NCI-H748 (cell line): ENCODE results near the gene TTC1.
"Not testable (repeated sequence)": the region's sequence is repeated elsewhere in the genome, so short reads cannot be mapped to it uniquely, and the experiment has no call there.

ENCODE experiments used
- DNase-seq: peaks from one replicate; lab custom pipeline; 2025; ENCODE audit not compliant: unreplicated experiment; lab: John Stamatoyannopoulos, UW

The TTC1 gene

DNA sequence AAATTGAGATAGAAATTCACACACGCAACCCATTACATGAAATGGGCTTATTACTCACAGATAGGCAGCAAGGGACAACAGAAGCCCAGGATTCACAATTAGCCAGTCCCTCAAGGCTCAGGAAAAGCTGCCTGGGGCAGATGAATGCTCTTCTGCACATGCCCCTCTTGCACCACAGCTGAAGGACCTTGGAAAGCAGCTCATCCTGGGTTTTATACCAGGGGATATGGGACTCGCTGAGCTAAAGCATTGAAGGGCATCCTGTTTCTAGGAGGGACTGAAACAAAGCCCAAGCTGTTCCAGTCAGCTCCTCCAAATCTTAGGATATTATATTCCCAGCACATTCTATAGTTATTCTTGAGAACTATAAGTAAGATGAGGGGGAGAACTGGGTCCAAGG lies 15.7 kb upstream of the TTC1 start:
- DNase-seq: no peak

DNA sequence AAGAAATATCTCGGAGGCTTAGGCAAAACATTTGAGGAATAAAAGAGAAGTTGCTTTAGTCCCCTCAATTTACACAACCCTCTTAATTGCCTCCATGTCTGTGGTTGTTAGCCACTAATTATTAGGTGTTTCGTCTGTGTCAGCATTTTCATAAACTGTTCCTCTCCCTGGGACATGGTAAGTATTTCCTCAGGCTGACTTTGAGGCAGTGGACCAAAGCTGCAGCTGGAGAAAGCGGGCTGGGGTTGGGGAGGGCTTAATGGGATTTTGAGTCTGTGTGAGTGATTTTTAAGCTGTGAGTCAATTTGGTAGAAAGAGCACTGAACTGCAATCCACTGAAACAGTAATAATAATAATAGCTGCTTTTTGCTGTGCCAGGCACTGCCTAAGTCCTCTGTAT lies 13.0 kb upstream of the TTC1 start:
- no peak for DNase-seq

DNA sequence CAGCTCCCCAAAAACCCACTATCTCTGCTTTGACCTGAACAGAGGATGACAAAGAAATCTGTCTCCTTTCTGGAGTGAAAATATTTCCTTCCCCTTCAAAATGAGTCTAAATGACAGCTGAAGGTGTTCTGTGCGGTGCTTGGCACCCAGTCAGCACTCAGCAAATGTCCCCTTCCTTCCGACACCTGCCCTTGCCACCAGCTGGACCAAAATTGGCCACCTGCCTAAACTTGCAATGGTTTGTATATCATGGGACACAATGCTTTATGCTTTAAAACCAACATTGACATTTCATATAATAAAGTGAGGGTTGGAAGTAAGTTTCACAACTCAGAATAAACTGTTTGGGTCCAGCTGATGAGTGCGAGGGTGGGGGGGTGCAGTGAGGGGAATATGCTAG lies 7.5 kb upstream of the TTC1 start:
- peak; percentile 36 for DNase-seq

DNA sequence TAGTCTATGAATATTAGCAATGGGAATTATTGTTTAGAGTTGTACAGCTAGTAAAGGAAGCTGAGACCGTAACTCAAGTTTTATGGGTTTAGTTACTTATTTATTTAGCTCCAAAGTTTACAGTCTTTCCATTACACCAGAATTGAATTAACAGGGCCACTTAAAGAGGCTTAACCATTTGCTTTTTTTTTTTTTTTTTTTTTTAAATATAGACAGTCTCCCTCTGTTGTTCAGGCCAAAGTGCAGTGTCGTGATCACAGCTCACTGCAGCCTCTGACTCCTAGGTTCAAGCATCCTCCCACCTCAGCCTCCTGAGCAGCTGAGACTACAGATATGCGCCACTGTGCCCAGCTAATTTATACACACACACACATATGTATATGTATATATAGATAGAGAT lies 1.4 kb upstream of the TTC1 start:
- no peak for DNase-seq

DNA sequence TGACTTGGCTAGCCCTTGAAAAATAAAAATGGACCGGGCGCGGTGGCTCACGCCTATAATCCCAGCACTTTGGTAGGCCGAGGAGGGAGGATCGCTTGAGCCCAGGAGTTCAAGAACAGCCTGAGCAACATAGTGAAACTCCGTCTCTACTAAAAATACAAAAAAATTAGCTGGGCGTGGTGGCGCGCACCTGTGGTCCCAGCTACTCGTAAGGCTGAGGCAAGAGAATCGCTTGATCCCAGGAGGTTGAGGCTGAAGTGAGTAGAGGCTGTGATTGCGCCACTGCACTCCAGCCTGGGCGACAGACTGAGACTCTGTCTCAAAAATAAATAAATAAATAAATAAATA lies 436 bp upstream of the TTC1 start:
- not testable (repeated sequence) for DNase-seq

DNA sequence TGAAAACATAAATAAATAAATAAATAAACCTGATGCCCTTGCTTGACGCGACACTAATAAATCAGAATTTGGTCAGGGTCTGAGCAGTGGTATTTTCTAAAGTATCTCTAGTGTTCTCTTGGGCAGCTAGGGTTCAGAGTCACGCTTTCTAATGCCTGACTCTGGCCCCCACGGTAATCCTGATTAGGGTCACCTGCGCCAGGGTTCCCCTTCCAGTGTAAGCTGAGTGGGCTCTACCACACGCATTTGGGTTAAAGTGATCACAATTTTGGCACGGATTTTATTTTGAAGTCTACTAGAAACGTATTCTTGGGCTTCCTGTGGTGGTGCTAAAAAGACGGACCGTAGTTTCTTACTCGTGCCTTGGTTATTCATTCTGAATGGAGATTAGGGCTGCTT lies 651 bp downstream of the TTC1 start:
- DNase-seq: peak; percentile 24

DNA sequence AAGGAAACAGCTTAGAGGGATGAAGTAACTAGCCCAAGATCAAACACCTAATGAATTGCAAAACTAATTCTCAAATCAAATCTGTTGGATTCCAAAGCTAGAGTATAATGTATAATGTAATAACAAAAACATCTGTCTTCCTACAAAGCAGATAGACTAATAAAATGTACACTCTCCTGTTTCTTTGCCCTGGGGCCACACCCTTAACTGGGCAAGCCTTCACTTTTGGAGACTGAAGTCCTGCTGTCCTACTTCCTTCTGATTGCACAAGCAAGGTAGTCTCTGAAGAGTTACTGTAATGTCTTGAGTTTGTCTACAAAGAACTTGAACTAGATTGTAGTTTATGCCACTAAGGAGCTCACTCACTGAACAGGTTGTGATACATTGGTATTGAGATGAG lies 2.5 kb downstream of the TTC1 start:
- DNase-seq: no peak

DNA sequence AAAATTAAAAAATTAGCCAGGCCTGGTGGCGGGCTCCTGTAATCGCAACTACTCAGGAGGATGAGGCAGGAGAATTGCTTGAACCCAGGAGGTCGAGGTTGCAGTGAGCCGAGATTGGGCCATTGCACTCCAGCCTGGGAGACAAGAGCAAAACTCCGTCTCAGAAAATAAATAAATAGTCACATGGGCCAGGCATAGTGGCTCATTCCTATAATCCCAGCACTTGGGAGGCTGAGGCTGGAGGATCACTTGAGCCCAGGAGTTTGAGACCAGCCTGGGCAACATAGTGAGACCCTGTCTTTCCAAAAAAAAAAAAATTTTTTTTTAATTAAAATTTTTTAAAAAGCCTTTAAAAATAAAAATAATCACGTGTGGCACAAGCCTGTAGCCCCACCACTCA lies 5.3 kb downstream of the TTC1 start:
- DNase-seq: not testable (repeated sequence)

DNA sequence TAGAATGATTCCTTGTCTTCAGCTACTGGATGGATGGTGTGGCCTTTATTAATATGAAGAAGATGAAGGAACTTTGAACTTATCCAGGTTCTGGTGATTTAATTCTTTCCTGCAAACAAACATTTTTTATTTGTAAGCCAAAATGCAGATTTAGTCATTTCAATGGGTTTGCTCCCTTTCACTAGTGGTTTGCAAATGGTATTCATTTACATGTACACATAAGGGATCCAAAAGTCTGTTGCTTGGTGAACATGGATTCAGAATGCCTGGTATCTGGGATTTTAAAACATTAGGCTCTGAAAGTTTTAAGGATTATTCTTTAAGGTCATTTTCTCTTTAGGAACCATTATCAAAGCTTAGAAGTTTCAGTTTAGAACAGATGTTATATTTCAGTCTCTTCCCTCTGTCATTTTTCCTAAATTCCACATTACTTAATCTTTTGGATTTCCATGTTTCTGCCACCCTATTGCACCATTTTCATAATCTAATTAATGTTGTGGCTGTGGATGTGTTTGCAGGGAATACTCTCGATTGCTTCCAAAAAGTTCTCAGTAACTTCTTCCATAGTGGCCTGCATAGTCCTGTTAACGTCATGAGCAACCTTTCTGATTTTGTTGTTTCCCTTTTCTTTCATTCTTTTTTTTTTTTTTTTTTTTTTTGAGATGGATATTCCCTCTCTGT lies 10.1 kb downstream of the TTC1 start:
- DNase-seq: no peak

DNA sequence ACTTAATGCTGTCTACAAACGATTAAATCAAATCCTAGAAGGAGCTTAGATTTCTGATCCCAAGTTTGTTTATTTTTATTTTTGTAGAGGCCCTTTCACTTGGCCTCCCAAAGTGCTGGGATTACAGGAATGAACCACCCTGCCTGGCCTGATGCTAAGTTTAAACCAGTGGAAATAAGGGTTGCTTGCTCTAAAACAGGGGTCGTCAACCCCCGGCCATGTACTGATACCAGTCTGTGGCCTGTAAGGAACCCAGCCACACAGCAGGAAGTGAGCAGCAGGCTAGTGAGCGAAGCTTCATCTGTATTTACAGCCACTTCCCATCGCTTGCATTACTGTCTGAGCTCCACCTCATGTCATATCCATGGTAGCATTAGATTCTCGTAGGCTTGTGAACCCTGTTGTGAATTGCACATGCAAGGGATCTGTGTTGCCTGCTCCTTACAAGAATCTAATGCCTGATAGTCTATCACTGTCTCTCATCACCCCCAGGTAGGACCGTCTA lies 11.4 kb downstream of the TTC1 start:
- DNase-seq: no peak

DNA sequence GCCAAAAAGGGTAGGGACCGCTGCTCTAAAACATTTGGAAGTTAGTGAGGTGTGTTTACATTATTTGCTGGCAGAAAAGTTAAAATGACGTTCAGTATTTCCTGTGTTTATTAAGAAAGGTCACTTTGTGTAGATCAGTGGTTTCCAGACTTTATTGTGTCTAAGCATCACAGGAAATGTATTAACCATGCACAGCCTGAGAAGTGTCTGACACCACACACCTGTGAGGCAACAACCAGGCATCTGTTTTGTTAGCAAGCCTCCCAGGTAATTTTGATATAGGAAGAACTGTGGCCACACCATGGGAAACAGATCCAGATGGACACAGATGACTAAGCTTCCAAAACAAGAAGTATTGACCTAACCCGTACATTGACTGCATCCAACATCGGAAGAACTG lies 12.0 kb downstream of the TTC1 start:
- no peak for DNase-seq

DNA sequence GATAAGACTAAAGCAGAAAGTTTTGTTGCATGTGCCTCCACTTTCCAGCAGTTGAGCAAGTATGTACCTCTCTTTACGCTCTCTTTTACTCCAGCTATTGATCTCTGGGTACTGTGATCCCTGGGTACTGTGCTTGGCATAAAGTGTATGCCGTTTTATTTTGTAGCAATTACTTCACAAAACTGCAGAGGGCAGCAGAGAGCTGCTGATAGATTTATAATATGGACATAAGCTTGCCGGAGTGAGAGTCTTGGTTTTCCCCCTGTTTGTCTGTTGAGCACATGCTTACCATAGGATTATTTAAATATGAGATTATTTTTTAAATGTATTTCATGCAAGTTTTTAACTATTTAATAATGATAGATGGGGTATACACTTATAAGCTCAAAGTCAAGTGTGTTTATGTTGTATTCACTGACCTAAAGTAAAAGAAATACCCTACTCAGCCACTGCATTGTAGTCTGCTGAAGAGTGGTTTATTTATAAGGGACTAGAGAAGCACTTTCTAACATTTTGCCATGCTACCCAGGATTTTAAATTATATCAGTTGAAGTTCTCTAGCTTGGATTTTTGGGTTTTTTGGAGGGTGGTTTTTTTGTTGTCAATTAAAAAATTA lies 13.0 kb downstream of the TTC1 start:
- DNase-seq: peak; percentile 60

DNA sequence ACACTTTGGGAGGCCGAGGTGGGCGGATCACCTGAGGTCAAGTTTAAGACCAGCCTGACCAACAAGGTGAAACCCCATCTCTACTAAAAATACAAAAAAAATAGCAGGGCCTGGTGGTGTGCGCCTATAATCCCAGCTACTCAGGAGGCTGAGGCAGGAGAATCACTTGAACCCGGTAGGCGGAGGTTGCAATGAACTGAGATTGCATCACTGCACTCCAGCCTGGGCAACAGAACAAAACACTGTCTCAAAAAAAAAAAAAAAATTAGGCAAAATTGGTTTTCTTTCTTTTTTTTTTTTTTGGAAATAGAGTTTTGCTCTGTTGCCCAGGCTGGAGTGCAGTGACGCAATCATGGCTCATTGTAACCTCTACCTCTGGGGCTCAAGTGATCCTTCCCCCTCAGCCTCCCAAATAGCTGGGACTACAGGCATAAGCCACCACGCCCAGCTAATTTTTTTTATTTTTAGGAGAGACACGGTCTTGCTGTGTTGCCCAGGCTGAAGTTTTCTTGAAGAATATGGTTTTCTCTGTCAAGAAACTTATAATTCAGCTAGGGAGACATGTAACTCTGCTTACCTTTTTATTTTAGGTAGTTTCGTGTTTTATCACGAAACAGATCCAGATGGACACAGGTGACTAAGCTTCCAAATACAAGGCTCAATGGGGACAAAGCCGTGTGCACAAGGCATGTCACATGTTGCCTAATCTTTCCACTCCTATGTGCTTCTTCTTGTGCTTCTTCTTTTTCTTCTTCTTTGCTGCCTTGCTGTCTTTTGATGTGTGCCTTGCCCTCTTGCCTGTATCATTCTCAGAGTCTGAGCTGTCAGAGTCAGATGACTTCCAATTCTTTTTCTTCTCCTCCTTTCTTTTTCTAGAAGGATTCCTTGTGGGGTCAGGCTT lies 14.3 kb downstream of the TTC1 start:
- DNase-seq: no peak

DNA sequence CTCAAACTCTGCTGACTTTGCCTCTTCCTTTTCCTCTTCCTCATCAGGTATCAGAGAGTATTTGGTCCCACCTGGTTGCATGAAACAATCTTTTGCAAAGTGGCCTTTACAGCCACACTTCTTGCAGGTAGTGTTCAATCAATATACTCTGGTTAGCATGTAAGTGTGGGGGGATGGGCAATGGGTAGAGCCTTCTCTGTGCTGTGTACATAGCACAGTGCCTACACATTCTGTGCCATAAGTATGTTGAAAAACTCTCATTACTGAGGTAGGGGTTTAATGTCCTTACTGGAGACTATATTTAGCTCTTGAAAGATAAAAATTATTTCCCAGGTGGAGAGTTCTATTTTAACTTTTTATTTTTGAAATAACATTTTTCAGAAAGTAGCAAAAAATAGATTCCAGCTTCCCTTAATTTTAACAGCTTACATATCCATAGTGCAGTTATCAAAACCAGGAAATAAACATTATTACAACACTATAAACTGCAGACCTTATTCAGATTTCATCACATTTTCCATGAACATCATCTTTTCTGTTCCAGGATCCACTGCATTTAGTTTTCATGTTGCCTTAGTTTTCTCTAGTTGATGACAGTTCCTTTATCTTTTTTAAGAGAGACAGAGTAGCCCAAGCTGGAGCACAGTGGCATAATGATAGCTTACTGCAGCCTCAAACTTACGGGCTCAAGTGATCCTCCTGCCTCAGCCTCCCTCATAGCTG lies 15.1 kb downstream of the TTC1 start:
- no peak for DNase-seq

DNA sequence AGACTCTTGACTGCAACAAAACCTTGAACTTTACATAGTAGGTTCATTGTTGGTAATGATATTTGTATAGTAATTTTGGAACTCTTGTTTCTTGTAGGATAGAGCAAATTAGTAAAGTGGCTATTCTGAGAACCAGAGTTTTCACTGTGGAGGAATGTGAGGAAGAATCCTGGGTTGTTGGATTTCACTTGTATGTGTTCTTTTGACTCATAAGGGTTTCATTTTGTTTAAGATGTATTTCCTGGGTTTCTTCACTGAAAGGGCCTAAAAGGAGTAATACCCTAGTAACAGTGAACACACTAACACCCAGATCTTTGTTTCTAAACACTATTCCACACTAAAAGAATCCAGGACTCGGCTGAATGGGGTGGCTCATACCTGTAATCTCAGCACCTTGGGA lies 20.1 kb downstream of the TTC1 start:
- no peak for DNase-seq

DNA sequence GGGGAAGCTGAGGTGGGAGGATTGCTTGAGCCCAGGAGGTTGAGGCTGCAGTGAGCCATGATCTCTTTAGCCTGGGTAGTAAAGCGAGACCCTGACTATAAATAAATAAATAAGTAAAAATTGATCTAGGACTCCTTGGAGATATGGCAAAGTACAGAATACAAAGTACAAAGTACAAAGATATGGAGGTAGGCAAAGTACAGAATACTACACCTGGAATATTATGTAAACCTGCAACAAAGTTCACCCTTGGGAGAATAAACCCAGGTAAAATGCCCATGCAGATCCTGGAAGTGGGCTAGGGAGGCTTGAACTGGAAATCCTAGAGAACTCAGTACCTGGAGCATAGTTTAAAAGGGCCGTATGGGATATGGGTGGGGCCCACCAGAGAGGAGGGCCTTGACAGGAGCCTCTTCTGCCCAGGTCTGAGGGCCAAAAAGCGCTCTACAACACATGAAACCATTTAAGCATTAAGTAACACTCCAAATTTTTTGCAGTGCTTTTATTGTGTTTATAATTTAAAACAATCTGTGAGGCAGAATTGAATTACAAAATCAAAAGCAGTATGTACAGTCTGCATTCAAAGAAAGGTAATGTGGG lies 20.7 kb downstream of the TTC1 start:
- no peak for DNase-seq

DNA sequence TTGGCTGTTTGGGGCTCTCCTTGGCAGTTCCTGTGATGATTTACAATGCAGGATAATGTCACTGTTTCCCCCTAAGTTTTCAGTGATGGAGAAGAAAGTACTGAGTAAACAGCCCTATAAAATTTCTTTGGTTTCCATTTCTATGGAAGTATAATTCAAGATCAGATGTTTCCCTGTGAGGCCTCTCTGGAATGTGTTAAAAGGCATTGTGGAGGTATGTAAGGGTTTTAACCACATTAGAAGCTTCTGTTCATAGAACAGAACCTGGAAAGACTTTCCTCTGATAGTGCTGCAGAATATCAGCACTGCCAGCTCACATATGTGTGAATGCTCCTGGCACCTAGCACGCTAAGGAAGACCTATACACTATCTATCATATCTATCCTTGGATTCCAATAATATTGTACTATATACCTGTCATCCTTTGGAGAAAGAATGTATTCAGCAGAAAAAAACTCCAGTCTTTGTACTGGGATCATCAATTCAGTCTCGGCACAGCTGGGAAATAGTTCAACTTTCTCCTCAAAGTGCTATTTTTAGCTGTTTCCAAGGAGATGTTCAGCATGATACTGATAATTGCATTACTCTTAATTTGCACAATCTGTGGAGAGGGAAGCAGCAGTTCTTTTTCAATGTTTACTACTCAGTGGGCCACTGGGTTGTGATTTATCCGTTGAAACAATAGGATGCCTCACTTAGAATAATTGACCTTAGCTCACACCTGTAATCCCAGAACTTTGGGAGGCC lies 21.9 kb downstream of the TTC1 start:
- DNase-seq: no peak

DNA sequence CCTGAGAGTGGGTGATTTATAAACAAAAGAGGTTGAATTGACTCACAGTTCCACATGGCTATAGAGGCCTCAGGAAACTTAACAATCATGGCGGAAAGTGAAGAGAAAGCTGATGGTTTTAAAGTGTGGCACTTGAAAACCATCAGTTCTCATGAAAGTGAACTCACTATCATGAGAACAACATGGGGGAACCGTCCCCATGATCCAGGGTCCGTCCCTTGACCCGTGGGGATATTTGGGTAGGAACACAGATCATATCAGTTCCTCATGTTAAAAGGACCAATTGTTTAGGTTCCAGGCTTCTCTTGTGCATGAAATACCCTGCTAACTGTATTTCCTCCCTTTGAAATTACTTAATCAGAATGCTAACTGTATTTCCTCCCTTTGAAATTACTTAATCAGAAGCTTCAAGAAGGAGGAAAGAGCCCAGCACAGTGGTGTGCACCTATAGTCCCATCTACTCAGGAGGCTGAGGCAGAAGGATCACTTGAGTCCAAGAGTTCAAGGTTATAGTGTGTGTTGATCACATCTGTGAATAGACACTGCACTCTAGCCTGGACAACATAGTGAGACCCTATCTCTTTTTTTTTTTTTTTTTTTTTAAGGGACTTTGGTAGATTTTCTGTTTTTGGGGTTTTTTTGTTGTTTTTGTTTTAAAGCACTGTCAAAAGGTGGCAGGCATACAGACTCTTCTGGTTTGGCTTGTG lies 24.8 kb downstream of the TTC1 start:
- DNase-seq: no peak

DNA sequence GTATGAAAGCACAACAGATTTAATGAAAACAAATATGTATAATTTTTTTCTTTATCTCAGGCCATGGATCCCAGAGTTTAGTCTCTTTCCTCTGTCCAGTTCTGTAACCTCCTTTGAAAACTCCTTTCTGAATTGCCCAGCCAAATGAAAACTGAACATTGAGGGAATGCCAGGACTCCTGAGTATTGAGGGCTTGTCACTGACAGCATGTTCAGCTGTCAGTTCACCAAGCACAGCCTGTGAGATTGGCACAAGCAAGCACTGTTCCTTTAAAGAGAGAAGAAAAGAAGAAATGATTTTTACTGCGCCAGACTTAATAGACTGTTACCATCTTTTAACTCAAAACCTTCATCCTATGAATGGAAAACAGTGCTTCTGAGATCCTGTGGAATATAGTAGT lies 27.3 kb downstream of the TTC1 start:
- DNase-seq: no peak

DNA sequence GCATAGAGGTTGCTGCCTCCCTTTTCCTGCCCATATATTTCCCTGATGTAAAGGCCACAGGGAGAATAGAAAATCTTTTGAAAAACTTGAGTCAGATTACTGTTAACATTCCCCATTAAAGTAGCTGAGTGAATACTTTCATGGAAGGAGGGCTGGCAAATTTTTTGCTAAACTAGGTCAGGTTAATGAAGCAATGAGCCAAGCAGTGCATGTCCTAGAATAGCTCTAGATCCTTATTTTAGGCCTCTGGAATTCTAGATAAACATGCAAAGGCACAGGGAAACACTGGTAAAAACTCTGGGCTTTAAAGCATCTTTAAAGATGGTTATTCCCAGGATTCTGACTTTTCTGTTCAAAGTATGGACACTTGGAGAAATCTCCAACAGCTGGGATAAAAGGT lies 27.9 kb downstream of the TTC1 start:
- no peak for DNase-seq
